GM12892 (cell line): Measurements from ENCODE around the gene HTRA3.

Experiments used
- POLR2A ChIP-seq: IDR thresholded peaks from 2 replicates; pipeline ENCODE4 v1.6.1; 2011; ENCODE audit warnings: low read depth, low read length, control low read depth
- POLR2AphosphoS5 ChIP-seq: IDR thresholded peaks from 2 replicates; pipeline ENCODE4 v1.6.1; 2011; ENCODE audit warnings: low read depth, low read length, control low read depth
- TAF1 ChIP-seq: IDR thresholded peaks from 2 replicates; pipeline ENCODE4 v1.6.1; 2011; ENCODE audit warnings: low read depth, mild to moderate bottlenecking, control low read depth, low read length, borderline replicate concordance

GRCh38 chr4:8264106-8264505, 5.4 kb upstream of the HTRA3 start:
- TF ChIP-seq POLR2AphosphoS5 (no peak), TAF1 (no peak), POLR2A (no peak)
